CD4-positive, alpha-beta T cell (primary cell): ENCODE data around the gene IPO9. TPM values are rescaled to one million over a fixed set of nuclear protein-coding genes. Genes with fewer than 3 reads are reported as not detected.

Source experiments
- ATAC-seq: fragments of 200-7000 bp; cut with Tn5 transposase; one replicate; pipeline ENCODE4 v1.10.0; 2022; ENCODE audit warnings: mild to moderate bottlenecking; ENCODE audit not compliant: poor library complexity
- CTCF ChIA-PET: fragments of 350-600 bp; sonication (Branson Sonifier 250); formaldehyde crosslinking; loops from one replicate; lab custom pipeline; 2021; ENCODE audit warnings: antibody characterized with exemption, inconsistent platforms; lab: Charles Lee
- POLR2A ChIA-PET: fragments of 350-600 bp; sonication (Branson Sonifier 250); formaldehyde crosslinking; loops from one replicate; lab custom pipeline; 2021; ENCODE audit warnings: antibody characterized with exemption, inconsistent platforms; lab: Charles Lee
- DNase-seq, 14 experiments: peaks; one replicate each; pipeline ENCODE4 v3.0.0-alpha.2; 2013 to 2020; ENCODE audit warnings: mixed read lengths in 2 of 14
- H3K27ac ChIP-seq, 2 donors: one replicate each; pipeline versions ENCODE4 v1.5.1 to v1.7.0; 2013; ENCODE audit warnings: low read length in 2 of 2, low read depth in 1 of 2, mild to moderate bottlenecking in 1 of 2
- H3K27me3 ChIP-seq, 2 experiments: 1 replicate in 1 of 2; 2 replicates in 1 of 2; pipeline versions ENCODE4 v1.6.1 to v1.7.0; 2013; ENCODE audit warnings: low read length in 2 of 2, control low read depth in 1 of 2, mild to moderate bottlenecking in 1 of 2, moderate library complexity in 1 of 2; ENCODE audit not compliant: insufficient read depth in 2 of 2, control insufficient read depth in 1 of 2
- H3K36me3 ChIP-seq: one replicate; pipeline ENCODE4 v1.6.1; 2013; ENCODE audit warnings: low read length, control low read depth; ENCODE audit not compliant: insufficient read depth
- H3K4me1 ChIP-seq: one replicate; pipeline ENCODE4 v1.6.1; 2013; ENCODE audit warnings: low read length, control low read depth; ENCODE audit not compliant: insufficient read depth
- H3K4me3 ChIP-seq: one replicate; pipeline ENCODE4 v1.5.1; 2013; ENCODE audit warnings: mild to moderate bottlenecking, low read length, moderate library complexity
- H3K9me3 ChIP-seq, 2 experiments: 1 replicate in 1 of 2; 2 replicates in 1 of 2; pipeline versions ENCODE4 v1.6.1 to v1.7.0; 2013; ENCODE audit warnings: low read length in 2 of 2, mild to moderate bottlenecking in 2 of 2, control low read depth in 1 of 2, moderate library complexity in 1 of 2; ENCODE audit not compliant: control insufficient read depth in 1 of 2, insufficient read depth in 1 of 2
- H3K27ac Mint-ChIP-seq: one replicate; pipeline ENCODE4 v1.8.0; 2020; ENCODE audit warnings: mixed read lengths
- H3K27me3 Mint-ChIP-seq: one replicate; pipeline ENCODE4 v1.8.0; 2021; ENCODE audit warnings: mixed read lengths
- H3K36me3 Mint-ChIP-seq: one replicate; pipeline ENCODE4 v1.8.0; 2021; ENCODE audit warnings: low read depth, mixed read lengths
- H3K4me1 Mint-ChIP-seq: one replicate; pipeline ENCODE4 v1.8.0; 2021; ENCODE audit warnings: low read depth, mixed read lengths
- H3K4me3 Mint-ChIP-seq: one replicate; pipeline ENCODE4 v1.8.0; 2020; ENCODE audit warnings: mild to moderate bottlenecking, mixed read lengths
- H3K9me3 Mint-ChIP-seq: one replicate; pipeline ENCODE4 v1.8.0; 2020; ENCODE audit warnings: mixed read lengths
- CTCF ChIP-seq: fragments of 200-600 bp; IDR thresholded peaks from one replicate; pipeline ENCODE4 v1.8.0; 2022; ENCODE audit warnings: antibody characterized with exemption, mild to moderate bottlenecking
- intact Hi-C, 2 experiments: fragments of 100-400 bp; cut with DNase I in 1 of 2; cut with micrococcal nuclease in 1 of 2; formaldehyde crosslinking; loops; one replicate each; pipeline versions ENCODE4 v1.15.1 to v1.9.0; 2023 to 2025; cut with DNase I, micrococcal nuclease
- total RNA-seq, 174 experiments: library from RNA in 2 of 174; stranded (reverse) in 2 of 174; gene quantifications; one replicate each; pipeline ENCODE4 v1.2.3 and lab custom pipeline; 2021 to 2026

Gene IPO9
- total RNA-seq, 2 experiments from 2014 or later: 17.1 to 20.1 TPM

GRCh38 chr1:201809876-201810275 lies 19.1 kb upstream of the IPO9 start:
- Mint-ChIP-seq H3K4me3 (no peak overlapping the region), H3K9me3 (no peaks in the 10 kb centered on the region), H3K4me1 (no peaks in the 10 kb centered on the region), H3K36me3 (peaks cover 27% of the 10 kb centered on the region), H3K27ac (no peak overlapping the region), H3K27me3 (no peaks in the 10 kb centered on the region)
- H3K27me3 ChIP-seq: no peaks in the 10 kb centered on the region
- no peak overlapping the region for H3K27ac ChIP-seq
- ChIA-PET CTCF (no interaction called here), POLR2A (no interaction called here)
- no peaks in the 10 kb centered on the region for H3K9me3 ChIP-seq
- no peak overlapping the region for H3K4me3 ChIP-seq
- DNase-seq (no peak), ATAC-seq (no peak)
- intact Hi-C loops: no loop called here
- H3K4me1 ChIP-seq: no peaks in the 10 kb centered on the region
- TF ChIP-seq CTCF: no peak
- peaks cover 5% of the 10 kb centered on the region for H3K36me3 ChIP-seq

- TF ChIP-seq CTCF: no peak
- H3K4me3 Mint-ChIP-seq: no peak overlapping the region
- DNase-seq: no peak
- ChIA-PET CTCF (no interaction called here), POLR2A (no interaction called here)
- Histone ChIP-seq H3K27ac (no peak overlapping the region), H3K36me3 (peaks cover 5% of the 10 kb centered on the region), H3K4me3 (no peak overlapping the region), H3K4me1 (no peaks in the 10 kb centered on the region), H3K9me3 (no peaks in the 10 kb centered on the region), H3K27me3 (no peaks in the 10 kb centered on the region)
- no peak for ATAC-seq
- H3K36me3 Mint-ChIP-seq: peaks cover 28% of the 10 kb centered on the region
- H3K27ac Mint-ChIP-seq: no peak overlapping the region
- H3K4me1 Mint-ChIP-seq: no peaks in the 10 kb centered on the region
- H3K9me3 Mint-ChIP-seq: no peaks in the 10 kb centered on the region
- intact Hi-C loops: no loop called here
- H3K27me3 Mint-ChIP-seq: no peaks in the 10 kb centered on the region
Measured at GRCh38 chr1:201810466-201811216, 18.3 kb upstream of the IPO9 start.

DNA sequence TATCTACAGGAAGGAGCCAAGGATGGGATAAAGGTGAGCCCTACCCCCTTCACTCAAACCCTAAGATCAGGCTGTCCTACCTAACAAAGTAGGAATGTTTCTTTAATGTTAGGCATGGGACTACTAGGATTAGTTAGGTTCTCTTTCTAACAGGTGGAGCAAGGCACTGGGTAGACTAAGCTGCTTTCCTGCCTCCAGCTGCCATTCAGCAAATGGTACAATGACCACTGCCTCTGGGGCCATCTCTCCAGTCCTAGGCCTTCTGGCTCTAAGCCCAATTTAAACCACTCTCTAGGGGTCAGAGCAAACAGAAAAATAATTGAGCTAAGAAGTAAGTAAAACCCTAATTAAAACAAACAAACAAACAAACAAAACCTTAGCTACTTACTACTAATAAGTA lies 15.7 kb upstream of the IPO9 start:
- ATAC-seq (no peak), DNase-seq (no peak)
- no peaks in the 10 kb centered on the region for H3K4me1 ChIP-seq
- no peak overlapping the region for H3K27ac Mint-ChIP-seq
- no peaks in the 10 kb centered on the region for H3K4me1 Mint-ChIP-seq
- no peak overlapping the region for H3K27ac ChIP-seq
- H3K27me3 Mint-ChIP-seq: no peaks in the 10 kb centered on the region
- no peak overlapping the region for H3K4me3 ChIP-seq
- H3K36me3 ChIP-seq: peaks cover 5% of the 10 kb centered on the region
- ChIA-PET POLR2A (no interaction called here), CTCF (no interaction called here)
- H3K9me3 Mint-ChIP-seq: no peaks in the 10 kb centered on the region
- H3K4me3 Mint-ChIP-seq: no peak overlapping the region
- intact Hi-C loops: no loop called here
- no peaks in the 10 kb centered on the region for H3K27me3 ChIP-seq
- no peak for TF ChIP-seq CTCF
- H3K9me3 ChIP-seq: no peaks in the 10 kb centered on the region
- H3K36me3 Mint-ChIP-seq: peaks cover 33% of the 10 kb centered on the region
